Right cardiac atrium (tissue), 5 donors: Measurements from ENCODE around the gene DLL4. TPM values are rescaled to one million over a fixed set of nuclear protein-coding genes. Genes with fewer than 3 reads are reported as not detected.

ENCODE experiments used
- ATAC-seq, 2 donors: fragments of 200-7000 bp; cut with Tn5 transposase; one replicate each; pipeline versions ENCODE4 v1.8.0 to v1.9.1; 2020; ENCODE audit warnings: moderate library complexity in 2 of 2, mild to moderate bottlenecking in 1 of 2
- DNase-seq, 3 donors: peaks; one replicate each; pipeline ENCODE4 v3.0.0-alpha.2; 2020
- H3K27ac ChIP-seq: one replicate; pipeline ENCODE4 v1.5.1; 2013; ENCODE audit warnings: mild to moderate bottlenecking, low read length, control low read depth, moderate library complexity
- H3K27me3 ChIP-seq: one replicate; pipeline ENCODE4 v1.6.1; 2013; ENCODE audit not compliant: control insufficient read depth, insufficient read depth
- H3K4me1 ChIP-seq: one replicate; pipeline ENCODE4 v1.6.1; 2013; ENCODE audit warnings: low read length; ENCODE audit not compliant: control insufficient read depth, insufficient read depth
- H3K4me3 ChIP-seq: one replicate; pipeline ENCODE4 v1.5.1; 2013; ENCODE audit warnings: low read length, control low read depth
- H3K9me3 ChIP-seq: one replicate; pipeline ENCODE4 v1.6.1; 2013; ENCODE audit warnings: low read length; ENCODE audit not compliant: control insufficient read depth
- WGBS: extraction: QIAGEN DNeasy Blood & Tissue Kit; methylation state at CpG from one replicate; pipeline ENCODE4 v1.1.7; 2013; 5-methylcytosine and 5-hydroxymethylcytosine counted together
- intact Hi-C, 4 donors: fragments of 100-400 bp; cut with DNase I; formaldehyde crosslinking; loops; one replicate each; pipeline versions ENCODE4 v1.11.0 to v1.14.0; 2022 to 2023
- polyA plus RNA-seq: library from polyadenylated mRNA; stranded (reverse); fragments of 200-250 nt; gene quantifications from one replicate; pipeline ENCODE4 v1.2.3, GENCODE V29; 2013
- total RNA-seq, 4 donors: library from RNA; stranded (reverse); fragmentation: NEBNext Ultra II Directional; extraction: Animal tissue kit (Norgen Biotek cat#: 25700); gene quantifications; one replicate each; pipeline ENCODE4 v1.2.1, GENCODE V29; 2021
- donor health status: healthy with polysubstance abuse.
- donor health status: DM: no; HTN: yes; CAD: no.
- donor health status: DM: no; HTN: no; CAD: no.
- donor health status: DM: no; HTN: yes; CAD: no; lungs with severe emphysema.
- donor health status: DM: yes; HTN: yes; CAD: no.

The DLL4 gene
- total and polyA plus RNA-seq, 5 donors, result 5.9 to 14.4 (median 7.2) TPM

DNA sequence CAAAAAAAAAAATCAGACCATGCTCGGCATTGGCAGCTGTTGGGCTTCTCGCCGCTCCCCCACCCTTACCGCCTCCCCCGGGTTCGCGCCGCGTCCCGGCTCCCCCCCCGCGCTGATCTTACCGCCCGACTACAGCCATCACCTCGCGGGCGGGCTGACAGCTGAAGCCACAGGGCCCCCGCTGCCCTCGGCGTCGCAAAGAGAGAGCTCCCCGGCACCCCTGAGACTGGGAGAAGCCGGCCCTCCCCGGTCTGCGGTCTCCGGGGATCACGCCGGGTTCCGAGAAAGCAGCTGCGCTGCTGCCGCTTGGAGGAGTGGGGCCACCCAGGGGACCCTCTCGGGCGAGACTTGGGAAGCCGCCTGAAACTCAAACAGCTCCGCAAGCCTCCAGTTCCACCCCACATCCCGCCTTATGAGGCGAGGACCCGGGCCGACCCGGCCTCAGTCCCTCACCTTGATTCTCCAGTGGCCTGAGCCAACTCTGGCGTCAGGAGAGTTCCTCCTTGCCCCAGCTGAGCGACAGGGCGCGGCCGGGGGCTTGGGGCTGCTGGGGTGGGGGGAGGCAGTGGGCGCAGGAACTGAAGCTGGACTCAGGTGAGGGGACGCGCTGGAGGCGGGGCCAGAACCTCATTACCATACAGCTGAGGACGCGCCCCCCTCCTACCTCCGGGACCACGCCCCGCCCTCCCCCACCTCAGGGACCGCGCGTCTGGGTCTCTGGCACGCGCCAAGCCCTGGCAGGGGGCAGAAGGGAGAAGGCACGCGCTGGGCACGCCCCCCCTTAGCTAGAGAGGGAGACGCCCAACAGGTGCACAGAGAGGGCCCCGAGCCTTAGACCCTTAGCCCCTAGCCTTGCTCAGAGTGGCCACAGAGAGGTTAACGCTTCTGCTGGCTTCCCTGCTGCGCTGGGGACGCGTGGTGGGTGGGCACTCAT is 1.0 kb upstream of the DLL4 start:
- ATAC-seq, result no peak
- intact Hi-C loops, result no loop called here
- H3K4me3 ChIP-seq, result peak overlapping the region; percentile 65

DNA sequence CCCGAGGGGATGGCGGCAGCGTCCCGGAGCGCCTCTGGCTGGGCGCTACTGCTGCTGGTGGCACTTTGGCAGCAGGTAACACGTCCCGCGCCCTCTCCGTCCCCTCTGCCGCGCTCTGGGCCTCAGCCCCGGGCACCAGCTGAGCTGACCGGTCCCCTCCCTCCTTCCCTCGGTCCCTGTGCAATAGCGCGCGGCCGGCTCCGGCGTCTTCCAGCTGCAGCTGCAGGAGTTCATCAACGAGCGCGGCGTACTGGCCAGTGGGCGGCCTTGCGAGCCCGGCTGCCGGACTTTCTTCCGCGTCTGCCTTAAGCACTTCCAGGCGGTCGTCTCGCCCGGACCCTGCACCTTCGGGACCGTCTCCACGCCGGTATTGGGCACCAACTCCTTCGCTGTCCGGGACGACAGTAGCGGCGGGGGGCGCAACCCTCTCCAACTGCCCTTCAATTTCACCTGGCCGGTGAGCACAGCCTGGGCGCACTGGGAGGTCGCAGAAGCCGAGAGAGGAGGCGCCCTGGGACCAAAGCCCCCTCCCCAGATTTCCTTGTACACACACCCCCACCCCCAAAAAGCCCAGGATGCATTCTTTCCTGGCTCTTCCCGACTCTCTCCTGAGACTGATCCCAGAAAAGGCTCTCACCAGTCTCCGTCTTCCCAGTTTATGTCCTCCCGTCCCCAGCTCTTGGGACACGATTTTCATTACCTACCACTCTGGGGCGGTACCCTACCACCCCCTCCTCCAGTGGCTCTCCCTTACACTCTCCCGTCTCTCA is 705 bp downstream of the DLL4 start:
- Histone ChIP-seq H3K9me3 (no peaks in the 10 kb centered on the region), H3K4me3 (peak overlapping the region; percentile 65), H3K4me1 (peaks cover 2% of the 10 kb centered on the region), H3K27ac (peak overlapping the region; percentile 27), H3K27me3 (no peaks in the 10 kb centered on the region)
- under 1% methylated on average over 56 of the region's 56 CpGs for WGBS
- ATAC-seq, result peak; percentile 42 to 51
- intact Hi-C loops, result loop anchor here in 1 of 4 donors (2.0 kb wide), 1 partner anchor 25 kb away; no protein-coding TSS in a partner anchor
- DNase-seq, result peak in 2 of 3 donors; percentile 82

More for the DNA sequence above, 1.0 kb upstream of the DLL4 start:
- 2% methylated on average over 68 of the region's 68 CpGs for WGBS
- Histone ChIP-seq H3K27me3 (no peaks in the 10 kb centered on the region), H3K27ac (no peak overlapping the region), H3K9me3 (no peaks in the 10 kb centered on the region), H3K4me1 (peaks cover 2% of the 10 kb centered on the region)
- peak in 1 of 3 donors; percentile 71 for DNase-seq

GRCh38 chr15:40930430-40931299 is 1.5 kb downstream of the DLL4 start:
- peak; percentile 72 to 89 (median 86) for DNase-seq
- WGBS, result under 1% methylated on average over 46 of the region's 46 CpGs
- intact Hi-C loops, result loop anchor here in 1 of 4 donors (2.0 kb wide), 1 partner anchor 26 kb away; no protein-coding TSS in a partner anchor
- peaks cover 2% of the 10 kb centered on the region for H3K4me1 ChIP-seq
- H3K27me3 ChIP-seq, result no peaks in the 10 kb centered on the region
- H3K27ac ChIP-seq, result peak overlapping the region; percentile 27
- no peaks in the 10 kb centered on the region for H3K9me3 ChIP-seq
- peak overlapping the region; percentile 65 for H3K4me3 ChIP-seq
- ATAC-seq, result peak; percentile 32 to 69

DNA sequence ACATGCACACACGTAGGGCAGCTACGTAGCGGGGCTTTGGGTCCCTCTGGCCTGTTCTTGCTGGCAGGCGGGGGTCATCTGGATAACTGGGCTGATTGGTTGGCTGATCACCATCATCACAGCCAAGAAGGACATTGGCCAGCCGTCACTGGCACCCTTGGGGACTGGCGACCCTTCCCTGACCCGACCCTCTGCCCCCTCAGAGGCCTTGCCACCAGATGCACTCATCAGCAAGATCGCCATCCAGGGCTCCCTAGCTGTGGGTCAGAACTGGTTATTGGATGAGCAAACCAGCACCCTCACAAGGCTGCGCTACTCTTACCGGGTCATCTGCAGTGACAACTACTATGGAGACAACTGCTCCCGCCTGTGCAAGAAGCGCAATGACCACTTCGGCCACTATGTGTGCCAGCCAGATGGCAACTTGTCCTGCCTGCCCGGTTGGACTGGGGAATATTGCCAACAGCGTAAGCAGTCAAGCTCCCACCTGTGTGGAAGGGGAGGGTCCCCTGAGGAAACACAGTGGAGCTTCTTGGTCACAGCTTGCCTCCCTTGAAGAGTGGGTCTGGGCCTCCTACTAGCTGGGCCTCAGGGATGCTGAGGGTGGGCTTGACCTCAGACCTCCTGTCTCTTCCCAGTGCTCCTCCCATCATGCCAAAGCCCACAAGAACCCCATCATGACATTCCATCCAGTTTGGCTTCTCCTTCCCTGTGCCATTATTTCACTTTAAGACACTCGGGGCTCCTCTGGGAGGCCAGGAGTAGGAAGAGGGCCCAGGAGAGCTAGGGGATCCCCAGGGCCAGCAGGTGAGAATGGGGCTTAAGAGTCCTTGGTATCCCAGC is 2.4 kb downstream of the DLL4 start:
- DNase-seq (peak in 1 of 3 donors; percentile 55), ATAC-seq (no peak)
- H3K4me3 ChIP-seq, result peak overlapping the region; percentile 65
- 58% methylated on average over 16 of the region's 16 CpGs for WGBS
- no peaks in the 10 kb centered on the region for H3K4me1 ChIP-seq
- no peaks in the 10 kb centered on the region for H3K9me3 ChIP-seq
- H3K27me3 ChIP-seq, result no peaks in the 10 kb centered on the region
- intact Hi-C loops, result loop anchor here in 1 of 4 donors (2.0 kb wide), 1 partner anchor 27 kb away; no protein-coding TSS in a partner anchor
- H3K27ac ChIP-seq, result peak overlapping the region; percentile 5

- no peak overlapping the region for H3K27ac ChIP-seq
- intact Hi-C loops, result no loop called here
- H3K27me3 ChIP-seq, result no peaks in the 10 kb centered on the region
- WGBS, result 57% methylated on average over 8 of the region's 8 CpGs
- ATAC-seq, result no peak
- DNase-seq, result peak in 1 of 3 donors; percentile 38
- H3K4me3 ChIP-seq, result peak overlapping the region; percentile 65
- H3K9me3 ChIP-seq, result no peaks in the 10 kb centered on the region
- H3K4me1 ChIP-seq, result no peaks in the 10 kb centered on the region
Measured at GRCh38 chr15:40932156-40932555, 3.0 kb downstream of the DLL4 start.

- DNase-seq, result peak in 1 of 3 donors; percentile 41
- H3K4me1 ChIP-seq, result no peaks in the 10 kb centered on the region
- intact Hi-C loops, result no loop called here
- no peak overlapping the region for H3K27ac ChIP-seq
- no peak for ATAC-seq
- no peaks in the 10 kb centered on the region for H3K27me3 ChIP-seq
- no peaks in the 10 kb centered on the region for H3K9me3 ChIP-seq
- 65% methylated on average over 11 of the region's 11 CpGs for WGBS
- H3K4me3 ChIP-seq, result peak overlapping the region; percentile 65
Measured at GRCh38 chr15:40932649-40933516, 3.7 kb downstream of the DLL4 start.

DNA sequence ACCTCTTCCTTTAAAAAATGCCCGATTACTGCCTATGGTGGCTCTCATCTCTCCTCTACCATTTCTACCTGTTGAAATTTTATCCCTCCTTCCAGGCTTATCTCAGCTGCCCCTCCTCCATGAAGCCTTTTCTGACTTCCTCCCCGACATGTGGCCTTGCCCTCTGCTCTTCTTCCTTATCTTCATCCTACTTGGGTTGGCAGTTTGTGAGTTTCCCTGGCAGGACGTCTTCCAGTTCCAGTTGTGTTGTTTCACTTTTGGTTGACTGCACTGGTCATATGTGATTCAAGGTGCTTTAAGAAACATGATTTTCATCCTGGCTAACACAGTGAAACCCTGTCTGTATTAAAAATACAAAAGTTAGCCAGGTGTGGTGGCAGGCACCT is 4.4 kb downstream of the DLL4 start:
- Histone ChIP-seq H3K4me1 (peaks cover 2% of the 10 kb centered on the region), H3K27me3 (no peaks in the 10 kb centered on the region), H3K4me3 (no peak overlapping the region), H3K9me3 (no peaks in the 10 kb centered on the region), H3K27ac (no peak overlapping the region)
- ATAC-seq (no peak), DNase-seq (peak in 1 of 3 donors; percentile 11)
- 49% methylated on average over 3 of the region's 3 CpGs for WGBS
- intact Hi-C loops, result no loop called here

- Histone ChIP-seq H3K4me1 (peaks cover 2% of the 10 kb centered on the region), H3K9me3 (no peaks in the 10 kb centered on the region), H3K27ac (no peak overlapping the region), H3K4me3 (no peak overlapping the region), H3K27me3 (no peaks in the 10 kb centered on the region)
- intact Hi-C loops, result no loop called here
- WGBS, result 83% methylated on average over 6 of the region's 6 CpGs
- DNase-seq, result peak in 1 of 3 donors; percentile 5
- no peak for ATAC-seq
Measured at GRCh38 chr15:40934457-40934856, 5.3 kb downstream of the DLL4 start.

- Histone ChIP-seq H3K27ac (peak overlapping the region; percentile 76), H3K27me3 (no peaks in the 10 kb centered on the region), H3K4me3 (no peak overlapping the region), H3K9me3 (no peaks in the 10 kb centered on the region), H3K4me1 (peaks cover 7% of the 10 kb centered on the region)
- ATAC-seq (no peak), DNase-seq (peak in 1 of 3 donors; percentile 55)
- 74% methylated on average over 31 of the region's 31 CpGs for WGBS
- intact Hi-C loops, result no loop called here
Measured at GRCh38 chr15:40936234-40936708, 7.1 kb downstream of the DLL4 start.
